HG03103 (cell line): ENCODE data around the gene BMAL1.

ENCODE experiments used
- ATAC-seq: cut with Tn5 transposase; IDR thresholded peaks from one replicate; pipeline ENCODE4 v1.9.1; 2021; ENCODE audit warnings: low read depth; ENCODE audit not compliant: unreplicated experiment

BMAL1 gene

GRCh38 chr11:13290221-13290980 lies 12.8 kb downstream of the BMAL1 start:
- no peak for ATAC-seq

GRCh38 chr11:13291361-13291760 lies 13.8 kb downstream of the BMAL1 start:
- no peak for ATAC-seq

- no peak for ATAC-seq
These were observed 14.2 kb downstream of the BMAL1 start for GRCh38 chr11:13291800-13292199.

- ATAC-seq: no peak
These were observed 15.4 kb downstream of the BMAL1 start for GRCh38 chr11:13292970-13293369.

GRCh38 chr11:13294178-13294577 lies 16.6 kb downstream of the BMAL1 start:
- no peak for ATAC-seq

GRCh38 chr11:13294771-13295579 lies 17.4 kb downstream of the BMAL1 start:
- no peak for ATAC-seq

- ATAC-seq: no peak
These were observed 19.8 kb downstream of the BMAL1 start for GRCh38 chr11:13297308-13297916.

- no peak for ATAC-seq
These were observed 20.3 kb downstream of the BMAL1 start for GRCh38 chr11:13297917-13298356.

GRCh38 chr11:13298765-13299164 lies 21.2 kb downstream of the BMAL1 start:
- no peak for ATAC-seq

- no peak for ATAC-seq
These were observed 23.9 kb downstream of the BMAL1 start for GRCh38 chr11:13301522-13301921.

GRCh38 chr11:13302420-13302958 lies 24.9 kb downstream of the BMAL1 start:
- ATAC-seq: no peak

- no peak for ATAC-seq
These were observed 26.4 kb downstream of the BMAL1 start for GRCh38 chr11:13303668-13304649.

- ATAC-seq: no peak
These were observed 27.2 kb downstream of the BMAL1 start for GRCh38 chr11:13304655-13305335.

- no peak for ATAC-seq
These were observed 31.1 kb downstream of the BMAL1 start for GRCh38 chr11:13308704-13309103.

GRCh38 chr11:13309156-13309555 lies 31.6 kb downstream of the BMAL1 start:
- ATAC-seq: no peak

- no peak for ATAC-seq
These were observed 32.9 kb downstream of the BMAL1 start for GRCh38 chr11:13310443-13310842.

- no peak for ATAC-seq
These were observed 34.0 kb downstream of the BMAL1 start for GRCh38 chr11:13311570-13311969.

- ATAC-seq: no peak
These were observed 35.6 kb downstream of the BMAL1 start for GRCh38 chr11:13313005-13313819.
